Jurkat, Clone E6-1 (cell line): ENCODE measurements around the gene C2orf72.
"Not testable (repeated sequence)": the region's sequence is repeated elsewhere in the genome, so short reads cannot be mapped to it uniquely, and the experiment has no call there.

Source experiments
- DNase-seq: peaks from one replicate; pipeline ENCODE4 v3.0.0-alpha.2; 2011; ENCODE audit warnings: low read depth, low spot score
- H3K4me3 ChIP-seq: 2 replicates; pipeline ENCODE4 v1.5.1; 2011; ENCODE audit warnings: mild to moderate bottlenecking, low read length, control low read depth, moderate library complexity

Gene C2orf72

GRCh38 chr2:231058761-231059550, 21.6 kb downstream of the C2orf72 start:
- no peak for DNase-seq
- H3K4me3 ChIP-seq = no peak overlapping the region; the same call in 1 of the 2 replicates

DNA sequence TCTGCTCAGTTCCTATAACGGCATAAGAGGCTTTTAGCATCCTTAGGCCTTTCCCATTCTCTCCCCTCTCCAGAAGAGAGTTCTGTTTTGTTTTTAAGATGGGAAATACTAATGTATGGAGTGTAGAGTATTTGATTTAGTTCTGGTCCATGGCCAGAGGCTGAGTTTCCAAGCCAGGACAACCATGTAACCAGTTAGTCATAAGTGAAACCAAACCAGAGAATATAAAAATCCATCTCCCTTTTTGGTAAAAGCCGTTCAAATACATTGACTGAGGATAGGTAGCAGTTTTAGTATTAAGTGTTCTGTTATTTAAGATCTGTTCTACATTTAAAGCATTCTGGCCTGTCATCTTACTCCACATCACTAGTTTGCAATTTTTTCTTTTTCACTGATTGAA, 22.4 kb downstream of the C2orf72 start:
- no peak overlapping the region for H3K4me3 ChIP-seq

DNA sequence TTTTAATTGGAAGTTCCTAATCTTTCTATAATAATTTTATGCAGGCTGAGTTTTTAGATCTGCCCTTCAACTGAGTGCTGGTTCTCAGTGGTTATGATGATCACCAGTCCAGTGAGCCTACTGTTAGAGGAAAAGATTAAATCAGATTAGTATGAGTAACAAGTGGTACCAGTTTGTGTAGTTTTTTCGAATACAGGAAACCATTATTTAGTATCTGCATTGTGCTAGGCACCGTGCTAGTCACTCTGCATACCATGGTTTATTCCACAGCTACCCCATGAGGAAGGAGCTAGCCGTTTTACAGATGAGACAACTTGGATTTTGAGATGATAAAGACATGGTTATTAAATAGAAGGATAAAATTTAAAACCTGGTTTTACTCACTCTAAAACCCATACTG, 25.5 kb downstream of the C2orf72 start:
- no peak overlapping the region for H3K4me3 ChIP-seq
- DNase-seq = no peak

More for the DNA sequence above, 22.4 kb downstream of the C2orf72 start:
- DNase-seq = no peak

DNA sequence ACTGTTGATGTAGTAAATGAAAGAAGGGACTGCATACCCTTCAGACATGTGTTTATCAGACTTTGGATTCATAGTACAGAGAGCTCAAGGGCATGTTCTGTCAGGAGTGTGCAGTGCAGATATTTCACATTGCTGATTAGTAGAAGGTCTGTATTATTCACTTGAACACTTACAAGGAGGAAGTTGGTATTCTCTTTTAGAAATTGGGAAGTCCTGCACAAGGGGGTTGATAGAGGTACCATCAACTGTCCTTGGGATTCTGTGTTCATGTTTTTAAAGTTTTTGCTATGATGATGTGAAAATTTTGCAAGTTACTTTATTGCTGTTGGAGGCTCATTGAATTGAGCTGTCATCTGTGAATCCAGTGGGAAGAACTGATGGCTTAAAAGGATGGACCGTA, 26.0 kb downstream of the C2orf72 start:
- no peak for DNase-seq
- H3K4me3 ChIP-seq = no peak overlapping the region

DNA sequence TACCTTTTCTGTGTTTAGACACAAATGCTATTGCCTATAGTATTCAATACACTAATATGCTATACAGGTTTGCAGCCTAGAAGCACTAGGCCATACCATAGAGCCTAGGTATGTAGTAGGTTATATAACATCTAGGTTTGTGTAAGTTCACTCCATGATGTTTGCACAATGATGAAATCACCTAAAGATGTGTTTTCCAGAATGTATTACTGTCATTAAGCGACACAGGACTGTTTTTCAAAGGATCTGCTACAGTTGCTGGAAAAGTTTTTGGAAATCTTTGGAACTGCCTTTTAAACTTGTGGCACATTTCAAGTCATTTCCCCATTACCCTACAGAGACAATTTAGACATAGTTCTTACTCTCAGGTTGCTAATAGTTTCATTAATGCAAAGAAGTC, 28.6 kb downstream of the C2orf72 start:
- no peak overlapping the region for H3K4me3 ChIP-seq
- no peak for DNase-seq

DNA sequence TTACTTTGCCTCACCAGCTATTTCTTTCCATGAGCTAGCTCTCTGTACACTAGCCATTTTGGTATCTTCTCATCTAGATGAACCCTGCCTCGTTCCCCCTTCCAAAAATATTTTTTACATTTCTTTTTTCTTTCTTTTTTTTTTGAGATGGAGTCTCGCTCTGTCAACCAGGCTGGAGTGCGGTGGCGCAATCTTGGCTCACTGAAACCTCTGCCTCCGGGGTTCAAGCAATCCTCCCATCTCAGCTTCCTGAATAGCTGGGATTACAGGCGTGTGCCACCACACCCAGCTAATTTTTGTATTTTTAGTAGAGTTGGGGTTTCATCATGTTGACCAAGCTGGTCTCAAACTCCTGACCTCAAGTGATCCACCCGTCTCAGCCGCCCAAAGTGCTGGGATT, 30.2 kb downstream of the C2orf72 start:
- H3K4me3 ChIP-seq, DNase-seq: not testable (repeated sequence)

- H3K4me3 ChIP-seq = no peak overlapping the region
- no peak for DNase-seq
These were observed 31.4 kb downstream of the C2orf72 start for GRCh38 chr2:231068525-231069222.

DNA sequence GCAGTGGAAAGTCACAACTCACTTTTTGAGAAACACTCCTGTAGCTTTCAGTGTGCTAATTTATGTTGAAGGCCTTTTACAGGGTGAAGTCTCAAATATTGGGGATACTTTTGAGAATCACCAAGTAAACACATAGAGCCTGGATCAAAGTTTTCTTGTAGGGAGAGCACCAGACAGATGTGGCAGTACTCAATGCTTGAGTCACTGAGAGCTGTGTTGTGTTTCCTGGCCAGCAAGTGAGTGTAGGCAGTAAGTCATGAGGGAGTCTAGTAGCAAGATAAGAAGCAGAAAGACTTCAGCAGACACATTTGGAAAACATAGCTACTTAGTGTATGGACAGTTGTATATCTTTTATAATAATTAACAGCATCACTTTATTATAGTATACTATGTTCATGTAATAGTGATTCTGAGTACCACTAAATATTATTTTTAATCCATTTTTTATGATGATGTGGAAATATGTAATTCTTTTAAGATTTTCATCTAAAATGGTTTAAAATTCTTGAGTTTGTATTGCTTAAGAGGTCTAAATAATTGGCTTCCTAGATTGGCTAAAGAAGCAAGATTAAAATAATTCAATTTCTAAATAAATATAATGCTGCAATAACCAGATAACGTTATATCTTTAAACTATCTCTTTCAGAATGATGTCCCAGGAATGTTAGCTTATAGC, 32.2 kb downstream of the C2orf72 start:
- H3K4me3 ChIP-seq = no peak overlapping the region
- no peak for DNase-seq

- DNase-seq = no peak
- H3K4me3 ChIP-seq = no peak overlapping the region
These were observed 47.2 kb downstream of the C2orf72 start for GRCh38 chr2:231084565-231084964.

- H3K4me3 ChIP-seq = no peak overlapping the region
- no peak for DNase-seq
These were observed 51.4 kb downstream of the C2orf72 start for GRCh38 chr2:231088754-231089153.

DNA sequence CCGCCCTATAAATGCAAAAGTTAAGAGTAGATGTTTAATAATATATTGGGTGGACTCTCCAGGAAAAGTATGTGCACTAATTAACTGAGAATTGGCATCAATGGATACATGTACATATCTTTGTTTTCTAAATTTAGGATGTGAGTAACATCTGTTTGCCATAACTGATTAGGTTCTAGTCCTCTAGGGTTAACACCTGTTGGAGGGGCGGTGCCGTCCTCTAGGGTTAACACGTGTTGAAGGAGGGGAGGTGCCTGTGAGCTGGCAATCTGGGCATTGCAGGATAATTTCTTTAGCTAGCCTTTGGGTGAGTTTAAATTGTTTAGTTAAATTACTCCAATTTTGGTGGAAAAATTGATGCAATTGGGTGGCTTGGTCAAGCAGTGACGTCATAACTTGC, 56.6 kb downstream of the C2orf72 start:
- no peak overlapping the region for H3K4me3 ChIP-seq
- no peak for DNase-seq

GRCh38 chr2:231094736-231095346, 57.5 kb downstream of the C2orf72 start:
- no peak for DNase-seq
- H3K4me3 ChIP-seq = no peak overlapping the region
